GM12875 (cell line): Measurements from ENCODE around the gene MRPL23.
A peak's percentile ranks its signal among the peaks of the same experiment; 100 is the strongest.

ENCODE experiments used
- H3K4me3 ChIP-seq: one replicate; pipeline ENCODE4 v1.5.1; 2011; ENCODE audit warnings: low read depth, low read length, control low read depth
- CTCF ChIP-seq: IDR thresholded peaks from 2 replicates; pipeline ENCODE4 v1.5.1; 2011; ENCODE audit warnings: low read depth, mild to moderate bottlenecking, control low read depth, inconsistent platforms, low read length, moderate library complexity, borderline replicate concordance; ENCODE audit not compliant: insufficient read depth

Gene MRPL23

GRCh38 chr11:1912289-1912878, 34.7 kb upstream of the MRPL23 start:
- TF ChIP-seq CTCF = no peak
- H3K4me3 ChIP-seq = no peak overlapping the region

DNA sequence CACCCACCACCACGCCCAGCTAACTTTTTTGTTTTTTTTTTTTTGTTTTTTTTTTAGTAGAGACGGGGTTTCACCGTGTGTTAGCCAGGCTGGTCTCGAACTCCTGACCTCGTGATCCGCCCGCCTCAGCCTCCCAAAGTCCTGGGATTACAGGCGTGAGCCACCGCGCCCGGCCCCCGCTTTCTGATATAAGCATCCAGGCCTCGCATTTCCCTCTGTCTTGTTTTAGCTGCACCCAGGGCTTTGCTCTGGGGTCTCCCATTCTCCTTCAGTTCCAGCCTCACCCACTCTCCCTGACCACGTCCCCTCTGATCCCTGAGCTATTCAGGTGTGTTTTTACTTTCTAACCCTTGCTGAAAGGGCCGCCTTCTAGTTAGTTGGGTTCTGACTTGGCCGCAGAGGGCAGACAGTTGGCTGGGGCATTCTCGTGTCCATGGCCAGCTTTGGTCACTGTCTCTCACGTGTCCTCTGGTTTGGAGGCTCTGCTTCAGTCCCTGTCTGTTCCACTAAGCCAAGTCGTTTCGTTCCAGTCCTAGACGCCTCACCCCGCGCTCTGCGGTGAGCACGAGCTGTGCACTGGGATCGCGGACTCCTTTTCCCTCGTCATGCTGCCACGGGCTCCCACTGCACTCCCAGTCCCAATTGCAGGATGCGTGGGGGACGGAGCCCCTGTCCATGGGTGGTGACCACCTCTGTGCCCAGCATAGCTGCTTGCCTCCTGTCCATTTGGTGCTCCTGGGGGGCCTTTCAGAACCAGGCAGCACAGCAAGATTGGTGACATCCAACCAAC, 33.7 kb upstream of the MRPL23 start:
- TF ChIP-seq CTCF = no peak
- H3K4me3 ChIP-seq = no peak overlapping the region

GRCh38 chr11:1915795-1916131, 31.4 kb upstream of the MRPL23 start:
- H3K4me3 ChIP-seq = no peak overlapping the region
- TF ChIP-seq CTCF = no peak

DNA sequence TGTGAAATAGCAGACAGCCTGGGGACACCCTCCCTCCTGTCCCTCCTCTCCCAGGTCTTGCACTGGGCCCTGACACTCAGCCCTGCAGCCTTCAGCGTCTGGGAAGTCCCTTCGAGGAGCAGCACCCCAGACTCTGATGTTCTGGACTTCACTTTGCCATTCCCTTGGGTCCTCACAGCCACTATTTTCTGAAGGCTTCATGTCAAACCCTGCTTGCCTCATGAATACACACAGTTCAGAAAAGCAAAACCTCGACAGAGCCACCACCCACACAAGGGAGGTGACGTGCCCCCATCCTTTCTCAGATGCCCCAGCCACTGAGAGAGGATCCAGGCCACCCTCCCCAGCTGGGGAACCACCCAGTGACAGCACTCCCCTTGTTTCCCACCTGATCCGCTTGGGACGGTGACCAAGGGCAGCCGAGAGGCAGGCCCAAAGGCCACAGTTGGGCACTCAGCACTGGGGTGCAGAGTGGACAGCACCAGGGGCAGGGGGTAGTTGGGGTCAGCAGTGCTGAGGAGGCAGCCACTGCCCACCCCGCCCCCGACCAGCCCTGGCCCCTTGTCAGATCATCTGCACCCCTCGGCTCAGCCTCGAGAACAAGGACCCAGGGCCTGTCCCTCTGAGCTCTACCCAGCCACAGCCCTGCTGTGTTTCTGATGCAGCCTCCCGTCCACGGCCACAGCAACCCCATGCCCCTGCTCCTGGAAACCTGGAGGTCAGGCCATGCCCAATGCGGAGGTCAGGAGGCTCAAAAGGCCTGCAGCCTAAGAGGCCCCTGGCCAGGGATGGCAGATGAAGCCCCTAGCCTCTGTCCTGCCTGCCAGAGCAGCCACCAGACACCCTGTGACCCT, 30.8 kb upstream of the MRPL23 start:
- no peak for TF ChIP-seq CTCF
- no peak overlapping the region for H3K4me3 ChIP-seq

DNA sequence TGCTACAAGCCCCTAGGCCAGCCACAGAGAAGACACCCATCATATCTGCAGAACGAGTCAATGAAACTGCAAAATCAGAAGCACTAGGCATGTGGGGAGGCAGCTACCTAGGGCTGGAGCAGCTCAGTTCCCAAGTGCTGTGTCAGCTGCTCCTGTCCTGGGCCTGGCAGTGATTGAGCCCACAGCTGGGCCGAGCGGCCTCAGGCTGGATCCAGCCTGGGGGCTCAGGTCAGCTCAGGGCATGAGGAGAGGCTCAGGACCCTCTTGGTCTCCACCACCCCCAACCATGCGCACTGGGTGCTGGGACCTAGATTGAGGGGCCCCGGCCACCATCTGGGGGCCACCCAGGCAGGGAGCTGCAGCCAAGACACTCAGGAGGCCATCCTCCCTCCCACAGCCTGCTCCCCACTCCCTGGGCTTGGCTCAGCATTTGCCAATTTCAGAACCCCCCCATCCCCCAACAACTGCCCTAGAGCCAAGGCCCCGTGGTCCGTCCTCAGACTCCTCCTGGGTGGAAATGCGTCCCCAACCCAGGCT, 30.1 kb upstream of the MRPL23 start:
- no peak overlapping the region for H3K4me3 ChIP-seq
- no peak for TF ChIP-seq CTCF

DNA sequence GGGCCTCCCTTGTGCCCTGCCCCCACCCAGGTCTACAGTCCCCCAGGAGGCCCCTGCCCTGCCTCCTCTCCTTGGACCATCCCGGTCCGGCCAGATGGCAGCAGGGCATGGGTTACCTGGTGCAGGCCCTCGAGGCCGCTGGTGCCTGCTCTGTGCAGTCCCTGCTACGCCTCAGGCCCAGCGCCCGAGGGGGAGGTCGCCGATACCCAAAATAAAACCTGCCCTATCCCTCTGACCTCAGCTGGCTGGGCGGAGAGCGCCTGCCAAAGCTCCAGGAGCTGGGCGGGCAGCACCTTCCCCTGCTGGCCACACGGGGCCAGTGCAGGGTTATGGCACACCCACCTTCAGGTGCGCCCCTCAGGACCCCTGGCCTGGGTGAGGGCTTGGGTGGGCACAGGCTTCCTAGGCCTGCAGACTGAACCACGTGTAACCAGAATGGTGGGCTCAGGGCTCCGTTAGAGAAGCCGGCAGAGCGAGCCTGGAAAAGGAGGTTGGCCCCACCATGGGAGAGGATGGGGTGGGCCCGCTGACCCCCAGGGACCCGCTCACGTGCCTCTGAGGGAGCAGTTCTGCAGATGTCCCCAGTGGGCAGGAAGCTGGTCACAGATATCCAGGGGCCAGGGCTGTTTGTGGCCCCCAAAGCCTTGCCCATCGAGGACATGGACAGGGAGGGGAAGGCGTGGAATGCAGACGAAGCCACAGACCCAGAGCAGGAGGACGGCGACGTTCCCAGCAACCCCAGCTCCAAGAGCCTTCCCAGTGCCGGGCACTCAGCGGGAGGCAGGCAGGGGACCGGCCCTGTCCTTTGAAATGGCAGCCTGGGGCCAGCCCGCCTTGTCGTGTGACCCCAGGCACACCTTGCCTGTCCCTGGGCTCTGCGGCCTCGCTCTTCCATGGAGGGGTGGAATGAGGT, 29.4 kb upstream of the MRPL23 start:
- H3K4me3 ChIP-seq = no peak overlapping the region
- TF ChIP-seq CTCF = peak; percentile 64
